B cell (primary cell): ENCODE measurements around the gene ARHGEF4. TPM values are rescaled to one million over a fixed set of nuclear protein-coding genes. Genes with fewer than 3 reads are reported as not detected.

ENCODE experiments used
- ATAC-seq: fragments of 200-7000 bp; cut with Tn5 transposase; one replicate; pipeline ENCODE4 v1.10.0; 2021; ENCODE audit warnings: low read depth, mild to moderate bottlenecking, moderate number of reproducible peaks, moderate library complexity
- CTCF ChIA-PET: fragments of 350-600 bp; sonication (Branson Sonifier 250); formaldehyde crosslinking; loops from one replicate; lab custom pipeline; 2021; ENCODE audit warnings: antibody characterized with exemption, inconsistent platforms; lab: Charles Lee
- POLR2A ChIA-PET: fragments of 350-600 bp; sonication (Branson Sonifier 250); formaldehyde crosslinking; loops from one replicate; lab custom pipeline; 2021; ENCODE audit warnings: antibody characterized with exemption; lab: Charles Lee
- DNase-seq: peaks from one replicate; pipeline ENCODE4 v3.0.0; 2013
- H2AFZ ChIP-seq: 2 replicates; pipeline ENCODE4 v1.6.1; 2012; ENCODE audit warnings: mild to moderate bottlenecking, low read depth, low read length; ENCODE audit not compliant: insufficient read depth, poor library complexity, severe bottlenecking
- H3K27ac ChIP-seq, 2 donors: 1 replicate in 1 of 2; 2 replicates in 1 of 2; pipeline ENCODE4 v1.5.1; 2012 to 2013; ENCODE audit warnings: low read length in 2 of 2, mild to moderate bottlenecking in 2 of 2, moderate library complexity in 1 of 2
- H3K27me3 ChIP-seq, 4 experiments: fragments of 200-600 bp in 1 of 4; sonication (generic) in 1 of 4; replicated peaks in 1 of 4; 1 replicate in 2 of 4; 2 replicates in 2 of 4; pipeline versions ENCODE4 v1.6.1 to v1.7.0; 2013 to 2016; ENCODE audit warnings: low read length in 3 of 4, mild to moderate bottlenecking in 2 of 4, mixed read lengths in 1 of 4, moderate library complexity in 1 of 4; ENCODE audit not compliant: insufficient read depth in 4 of 4, control insufficient read depth in 3 of 4; ENCODE audit errors: control extremely low read depth in 1 of 4
- H3K36me3 ChIP-seq, 2 experiments: replicated peaks in 1 of 2; 1 replicate in 1 of 2; 2 replicates in 1 of 2; pipeline versions ENCODE4 v1.6.1 to v1.7.1; 2013; ENCODE audit warnings: low read length in 1 of 2; ENCODE audit not compliant: insufficient read depth in 2 of 2, control insufficient read depth in 1 of 2; ENCODE audit errors: control extremely low read depth in 1 of 2, extremely low read depth in 1 of 2
- H3K4me1 ChIP-seq, 2 donors: fragments of 200-600 bp in 1 of 2; sonication (generic) in 1 of 2; 1 replicate in 1 of 2; 2 replicates in 1 of 2; pipeline versions ENCODE4 v1.5.1 to v1.6.1; 2013 to 2017; ENCODE audit warnings: low read length in 2 of 2; ENCODE audit not compliant: control insufficient read depth in 2 of 2, insufficient read depth in 2 of 2
- H3K4me2 ChIP-seq: replicated peaks from 2 replicates; pipeline ENCODE3; 2012; ENCODE audit warnings: mild to moderate bottlenecking, low read depth, low read length; ENCODE audit not compliant: poor library complexity, severe bottlenecking
- H3K4me3 ChIP-seq, 5 experiments: fragments of 200-600 bp in 1 of 5; sonication (generic) in 1 of 5; 1 replicate in 3 of 5; 2 replicates in 2 of 5; pipeline versions ENCODE4 v1.5.1 to v1.7.0; 2011 to 2016; ENCODE audit warnings: low read length in 4 of 5, mild to moderate bottlenecking in 4 of 5, low read depth in 2 of 5, control low read depth in 1 of 5, moderate library complexity in 1 of 5; ENCODE audit not compliant: insufficient read depth in 1 of 5; ENCODE audit errors: control extremely low read depth in 1 of 5, extremely low read depth in 1 of 5
- H3K79me2 ChIP-seq: fragments of 200-600 bp; sonication (generic); one replicate; pipeline ENCODE4 v1.6.0; 2016; ENCODE audit warnings: low read length; ENCODE audit not compliant: control insufficient read depth, insufficient read depth
- H3K9ac ChIP-seq: fragments of 200-600 bp; sonication (generic); 2 replicates; pipeline ENCODE4 v1.6.1; 2017; ENCODE audit warnings: mild to moderate bottlenecking, low read length, moderate library complexity
- H3K9me3 ChIP-seq, 3 donors: one replicate each; pipeline versions ENCODE4 v1.6.1 to v1.7.1; 2013; ENCODE audit warnings: low read length in 2 of 3; ENCODE audit not compliant: control insufficient read depth in 2 of 3, insufficient read depth in 1 of 3; ENCODE audit errors: control extremely low read depth in 1 of 3
- H4K20me1 ChIP-seq: 2 replicates; pipeline ENCODE4 v1.6.0; 2012; ENCODE audit warnings: mild to moderate bottlenecking, low read length; ENCODE audit not compliant: insufficient read depth, control insufficient read depth, poor library complexity, severe bottlenecking
- H3K27ac Mint-ChIP-seq: one replicate; pipeline ENCODE4 v1.8.0; 2021; ENCODE audit warnings: mixed read lengths
- H3K27me3 Mint-ChIP-seq: one replicate; pipeline ENCODE4 v1.8.0; 2021; ENCODE audit warnings: mixed read lengths
- H3K4me1 Mint-ChIP-seq: one replicate; pipeline ENCODE4 v1.8.0; 2021; ENCODE audit warnings: mixed read lengths
- H3K4me3 Mint-ChIP-seq: one replicate; pipeline ENCODE4 v1.8.0; 2021; ENCODE audit warnings: mixed read lengths
- H3K9me3 Mint-ChIP-seq: one replicate; pipeline ENCODE4 v1.8.0; 2022; ENCODE audit warnings: mixed read lengths; ENCODE audit not compliant: insufficient read depth
- CTCF ChIP-seq: fragments of 200-600 bp; IDR thresholded peaks from one replicate; pipeline ENCODE4 v1.8.0; 2022; ENCODE audit warnings: antibody characterized with exemption, mild to moderate bottlenecking
- EZH2 ChIP-seq: IDR thresholded peaks from 2 replicates; pipeline ENCODE4 v1.6.1; 2012; ENCODE audit warnings: borderline replicate concordance, low read depth, mild to moderate bottlenecking, moderate library complexity, low read length; ENCODE audit not compliant: insufficient read depth, poor library complexity, severe bottlenecking
- WGBS: methylation state at CpG from one replicate; pipeline ENCODE4 v1.1.5; 2013; ENCODE audit warnings: missing lambda C conversion rate; ENCODE audit not compliant: insufficient coverage; 5-methylcytosine and 5-hydroxymethylcytosine counted together
- intact Hi-C: fragments of 100-400 bp; cut with micrococcal nuclease; formaldehyde crosslinking; loops from one replicate; pipeline ENCODE4 v1.10.0; 2022
- polyA plus RNA-seq: library from polyadenylated mRNA; depleted of rRNA; stranded (reverse); fragments of >200 nt; gene quantifications from 2 replicates; pipeline ENCODE4 v1.2.3, GENCODE V29; 2012
- total RNA-seq, 2 donors: library from RNA; stranded (reverse); fragments of 120-200 nt in 1 of 2; gene quantifications; 1 replicate in 1 of 2; 2 replicates in 1 of 2; pipeline versions ENCODE4 v1.2.3 to v1.2.4, GENCODE V29; 2013 to 2022

ARHGEF4 gene
- total and polyA plus RNA-seq, 2 donors (not counting 1 experiment from before 2014, with no cell fraction given): 2.1 TPM; not detected in 1

- no peak overlapping the region for H3K27ac Mint-ChIP-seq
- H2AFZ ChIP-seq: no peak overlapping the region
- no peak for TF ChIP-seq CTCF
- no peak for TF ChIP-seq EZH2
- H3K27ac ChIP-seq: no peak overlapping the region
- H3K9me3 ChIP-seq: peaks cover 0 to 9% (median 2%) of the 10 kb centered on the region in 3 donors
- H3K4me1 Mint-ChIP-seq: no peaks in the 10 kb centered on the region
- CTCF ChIA-PET: no interaction called here
- H3K4me3 ChIP-seq: no peak overlapping the region
- H3K27me3 ChIP-seq: peaks cover 0 to 2% (median 0%) of the 10 kb centered on the region in 4 experiments
- H4K20me1 ChIP-seq: no peaks in the 10 kb centered on the region
- POLR2A ChIA-PET: no interaction called here
- no peak overlapping the region for H3K9ac ChIP-seq
- H3K79me2 ChIP-seq: no peaks in the 10 kb centered on the region
- no peaks in the 10 kb centered on the region for H3K4me1 ChIP-seq
- ATAC-seq: no peak
- peaks cover 7% of the 10 kb centered on the region for H3K9me3 Mint-ChIP-seq
- no peak overlapping the region for H3K4me2 ChIP-seq
- WGBS: no CpG with 5 or more reads among the region's 1 CpG
- no peaks in the 10 kb centered on the region for H3K36me3 ChIP-seq
- intact Hi-C loops: no loop called here
- H3K4me3 Mint-ChIP-seq: no peak overlapping the region
- no peak for DNase-seq
- peaks cover 25% of the 10 kb centered on the region for H3K27me3 Mint-ChIP-seq
Observed at GRCh38 chr2:131023758-131024157, 187.0 kb downstream of the ARHGEF4 start.

- peaks cover 21% of the 10 kb centered on the region for H3K27me3 Mint-ChIP-seq
- no peaks in the 10 kb centered on the region for H4K20me1 ChIP-seq
- TF ChIP-seq CTCF (no peak), EZH2 (no peak)
Observed at GRCh38 chr2:131026919-131027318, 190.2 kb downstream of the ARHGEF4 start.

More at GRCh38 chr2:131026919-131027318, 190.2 kb downstream of the ARHGEF4 start:
- Mint-ChIP-seq H3K27ac (no peak overlapping the region), H3K9me3 (peaks cover 6% of the 10 kb centered on the region), H3K4me3 (no peak overlapping the region), H3K4me1 (no peaks in the 10 kb centered on the region)
- Histone ChIP-seq H3K79me2 (no peaks in the 10 kb centered on the region), H3K4me1 (no peaks in the 10 kb centered on the region), H2AFZ (no peak overlapping the region), H3K36me3 (no peaks in the 10 kb centered on the region), H3K4me2 (no peak overlapping the region), H3K27me3 (peaks cover 0 to 2% (median 0%) of the 10 kb centered on the region in 4 experiments), H3K9me3 (peaks cover 0 to 9% (median 0%) of the 10 kb centered on the region in 3 donors), H3K27ac (no peak overlapping the region), H3K9ac (no peak overlapping the region), H3K4me3 (no peak overlapping the region)
- ChIA-PET POLR2A (no interaction called here), CTCF (no interaction called here)
- WGBS: 57% methylated on average over 4 of the region's 5 CpGs
- intact Hi-C loops: no loop called here
- no peak for ATAC-seq
- no peak for DNase-seq
